Astrocyte (in vitro differentiated cells and primary cell): Measurements from ENCODE around the gene IL16. TPM values are rescaled to one million over a fixed set of nuclear protein-coding genes. Genes with fewer than 3 reads are reported as not detected.

ENCODE experiments used
- DNase-seq: peaks from one replicate; pipeline ENCODE4 v3.0.0-alpha.2; 2010; ENCODE audit warnings: low read depth
- FAIRE-seq: peaks from 2 replicates; lab custom pipeline; 2011; peaks lifted over from hg19 to GRCh38; lab: Jason Lieb, UNC
- H2AFZ ChIP-seq: 2 replicates; pipeline ENCODE4 v1.6.0; 2012; ENCODE audit warnings: low read depth, low read length, inconsistent platforms
- H3K27ac ChIP-seq: 2 replicates; pipeline ENCODE4 v1.5.1; 2011; ENCODE audit warnings: low read depth, low read length, inconsistent platforms
- H3K27me3 ChIP-seq: 2 replicates; pipeline ENCODE4 v1.6.0; 2011; ENCODE audit warnings: low read length, inconsistent platforms; ENCODE audit not compliant: insufficient read depth
- H3K36me3 ChIP-seq: 2 replicates; pipeline ENCODE4 v1.5.1; 2011; ENCODE audit warnings: low read length, inconsistent platforms; ENCODE audit not compliant: insufficient read depth
- H3K4me1 ChIP-seq: 2 replicates; pipeline ENCODE4 v1.5.1; 2011; ENCODE audit warnings: low read length, inconsistent platforms; ENCODE audit not compliant: insufficient read depth
- H3K4me2 ChIP-seq: 2 replicates; pipeline ENCODE4 v1.6.0; 2012; ENCODE audit warnings: low read length, inconsistent platforms
- H3K4me3 ChIP-seq: 2 replicates; pipeline ENCODE4 v1.5.1; 2011; ENCODE audit warnings: low read depth, mild to moderate bottlenecking, low read length, inconsistent platforms; ENCODE audit not compliant: insufficient read depth
- H3K79me2 ChIP-seq: 2 replicates; pipeline ENCODE4 v1.6.0; 2012; ENCODE audit warnings: mild to moderate bottlenecking, low read length, inconsistent platforms; ENCODE audit not compliant: insufficient read depth
- H3K9ac ChIP-seq: 2 replicates; pipeline ENCODE4 v1.6.0; 2012; ENCODE audit warnings: mild to moderate bottlenecking, low read length, inconsistent platforms
- H3K9me3 ChIP-seq: 2 replicates; pipeline ENCODE4 v1.5.1; 2012; ENCODE audit warnings: low read depth, mild to moderate bottlenecking, low read length, inconsistent platforms; ENCODE audit not compliant: insufficient read depth
- H4K20me1 ChIP-seq: 2 replicates; pipeline ENCODE4 v1.6.0; 2012; ENCODE audit warnings: low read length, inconsistent platforms; ENCODE audit not compliant: insufficient read depth
- H3K27ac Mint-ChIP-seq: one replicate; pipeline ENCODE4 v1.8.0; 2021; ENCODE audit warnings: mild to moderate bottlenecking, mixed read lengths; ENCODE audit not compliant: unreplicated experiment
- H3K27me3 Mint-ChIP-seq: one replicate; pipeline ENCODE4 v1.8.0; 2021; ENCODE audit warnings: low read depth, mixed read lengths; ENCODE audit not compliant: unreplicated experiment
- H3K36me3 Mint-ChIP-seq: one replicate; pipeline ENCODE4 v1.8.0; 2021; ENCODE audit warnings: low read depth, mixed read lengths; ENCODE audit not compliant: unreplicated experiment
- H3K4me1 Mint-ChIP-seq: one replicate; pipeline ENCODE4 v1.8.0; 2021; ENCODE audit warnings: low read depth, mixed read lengths; ENCODE audit not compliant: unreplicated experiment
- H3K4me3 Mint-ChIP-seq: one replicate; pipeline ENCODE4 v1.8.0; 2021; ENCODE audit warnings: mild to moderate bottlenecking, moderate library complexity, mixed read lengths; ENCODE audit not compliant: unreplicated experiment
- H3K9me3 Mint-ChIP-seq: one replicate; pipeline ENCODE4 v1.8.0; 2021; ENCODE audit warnings: mild to moderate bottlenecking, mixed read lengths; ENCODE audit not compliant: unreplicated experiment
- CTCF ChIP-seq: IDR thresholded peaks from 2 replicates; pipeline ENCODE4 v1.5.1; 2011; ENCODE audit warnings: low read depth, mild to moderate bottlenecking, inconsistent platforms, low read length, moderate library complexity; ENCODE audit not compliant: insufficient read depth
- EZH2 ChIP-seq: IDR thresholded peaks from 2 replicates; pipeline ENCODE4 v1.6.1; 2012; ENCODE audit warnings: mild to moderate bottlenecking, low read length, inconsistent platforms; ENCODE audit not compliant: insufficient read depth
- total RNA-seq: library from RNA; stranded (reverse); gene quantifications from 2 replicates; pipeline ENCODE4 v1.2.1, GENCODE V29; 2021

IL16 gene
- total RNA-seq, 1 donor from 2014 or later, result 0.36 TPM

DNA sequence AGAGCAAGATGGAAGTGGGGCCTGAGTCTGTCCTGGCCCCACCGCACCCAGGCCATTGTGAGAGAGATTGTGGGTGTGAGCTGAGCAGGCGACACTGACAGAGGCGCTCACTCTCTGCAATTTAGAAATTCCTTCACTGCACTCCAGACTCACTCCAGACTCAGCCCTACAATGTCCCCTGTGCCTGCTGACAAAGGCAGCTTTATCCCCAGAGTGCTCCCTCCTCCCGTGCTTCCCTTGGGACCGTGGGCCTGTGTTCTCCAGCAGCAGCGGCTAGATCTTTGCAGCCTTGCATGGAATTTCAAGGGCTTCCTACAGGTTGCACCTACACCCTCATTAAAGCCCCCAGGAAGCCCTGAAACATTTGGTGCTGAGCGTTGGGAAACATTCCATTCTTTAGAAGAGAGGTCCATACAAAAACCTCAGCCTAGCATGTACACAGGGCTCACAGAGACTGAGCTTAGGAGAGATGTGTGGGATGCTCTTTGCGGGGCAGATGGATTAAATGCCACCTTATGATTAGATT, 1.3 kb upstream of the IL16 start:
- Mint-ChIP-seq H3K9me3 (no peaks in the 10 kb centered on the region), H3K36me3 (no peaks in the 10 kb centered on the region), H3K27ac (no peak overlapping the region), H3K27me3 (peaks cover 38% of the 10 kb centered on the region), H3K4me3 (no peak overlapping the region), H3K4me1 (peaks cover 2% of the 10 kb centered on the region)
- no peaks in the 10 kb centered on the region for H3K36me3 ChIP-seq
- H3K4me1 ChIP-seq, result no peaks in the 10 kb centered on the region
- no peak for TF ChIP-seq CTCF
- no peak for TF ChIP-seq EZH2
- no peak for FAIRE-seq
- peaks cover 8% of the 10 kb centered on the region for H3K27me3 ChIP-seq
- no peak overlapping the region for H2AFZ ChIP-seq
- no peak for DNase-seq
- no peak overlapping the region for H3K27ac ChIP-seq
- no peak overlapping the region for H3K9ac ChIP-seq
- H3K79me2 ChIP-seq, result no peaks in the 10 kb centered on the region
- no peaks in the 10 kb centered on the region for H4K20me1 ChIP-seq
- no peak overlapping the region for H3K4me3 ChIP-seq
- H3K4me2 ChIP-seq, result no peak overlapping the region
- no peaks in the 10 kb centered on the region for H3K9me3 ChIP-seq

GRCh38 chr15:81197255-81197630, 564 bp downstream of the IL16 start:
- H3K27me3 ChIP-seq, result peaks cover 5% of the 10 kb centered on the region
- H3K4me2 ChIP-seq, result no peak overlapping the region
- H3K9ac ChIP-seq, result no peak overlapping the region
- no peak overlapping the region for H3K4me3 ChIP-seq
- H3K27ac ChIP-seq, result no peak overlapping the region
- no peak overlapping the region for H2AFZ ChIP-seq
- no peaks in the 10 kb centered on the region for H4K20me1 ChIP-seq
- Mint-ChIP-seq H3K4me3 (no peak overlapping the region), H3K4me1 (peaks cover 2% of the 10 kb centered on the region), H3K27me3 (peaks cover 30% of the 10 kb centered on the region), H3K36me3 (no peaks in the 10 kb centered on the region), H3K27ac (no peak overlapping the region), H3K9me3 (no peaks in the 10 kb centered on the region)
- no peak for TF ChIP-seq CTCF
- TF ChIP-seq EZH2, result no peak
- DNase-seq, result no peak
- no peaks in the 10 kb centered on the region for H3K9me3 ChIP-seq
- no peaks in the 10 kb centered on the region for H3K79me2 ChIP-seq
- H3K36me3 ChIP-seq, result no peaks in the 10 kb centered on the region
- FAIRE-seq, result no peak
- H3K4me1 ChIP-seq, result no peaks in the 10 kb centered on the region

DNA sequence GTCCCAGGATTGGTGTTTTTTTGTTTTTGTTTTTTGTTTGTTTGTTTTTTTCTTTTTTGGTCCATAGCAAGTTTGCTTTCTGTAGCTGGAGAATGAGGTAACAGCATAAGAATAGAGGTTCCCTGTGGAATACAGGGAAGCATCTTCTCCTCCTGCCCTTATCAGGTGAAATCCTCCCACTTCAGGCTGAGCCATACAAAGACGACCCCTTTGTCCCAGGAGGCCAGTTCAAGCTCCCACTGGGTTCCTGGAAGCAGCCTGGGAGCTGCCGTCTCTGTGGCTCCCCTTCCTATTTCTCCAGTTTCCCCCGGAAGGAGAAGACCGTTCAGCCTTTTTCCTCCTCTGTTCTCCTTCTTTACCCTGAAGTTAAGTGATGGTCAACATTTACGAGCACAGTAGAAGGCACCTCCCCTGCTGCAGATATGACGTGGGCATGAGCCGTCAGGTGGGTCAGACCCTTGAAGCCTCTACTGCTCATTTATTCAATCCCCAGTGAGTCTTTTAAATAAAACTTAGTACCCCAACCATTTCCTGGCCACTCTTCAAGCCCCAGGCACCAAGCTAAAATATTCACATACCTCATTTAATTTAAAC, 1.1 kb downstream of the IL16 start:
- H3K27ac Mint-ChIP-seq, result no peak overlapping the region
- H3K36me3 ChIP-seq, result no peaks in the 10 kb centered on the region
- H3K27me3 Mint-ChIP-seq, result peaks cover 28% of the 10 kb centered on the region
- H3K9ac ChIP-seq, result no peak overlapping the region
- H2AFZ ChIP-seq, result no peak overlapping the region
- no peaks in the 10 kb centered on the region for H3K9me3 ChIP-seq
- H3K4me3 ChIP-seq, result no peak overlapping the region
- no peaks in the 10 kb centered on the region for H3K4me1 ChIP-seq
- FAIRE-seq (no peak), DNase-seq (no peak)
- no peak for TF ChIP-seq CTCF
- no peak for TF ChIP-seq EZH2
- H3K4me1 Mint-ChIP-seq, result peaks cover 2% of the 10 kb centered on the region
- no peak overlapping the region for H3K4me3 Mint-ChIP-seq
- H4K20me1 ChIP-seq, result no peaks in the 10 kb centered on the region
- peaks cover 5% of the 10 kb centered on the region for H3K27me3 ChIP-seq
- H3K79me2 ChIP-seq, result no peaks in the 10 kb centered on the region
- H3K27ac ChIP-seq, result no peak overlapping the region
- no peak overlapping the region for H3K4me2 ChIP-seq
- no peaks in the 10 kb centered on the region for H3K36me3 Mint-ChIP-seq
- H3K9me3 Mint-ChIP-seq, result no peaks in the 10 kb centered on the region
